Measurements from ENCODE around the gene ASGR2. TPM values are rescaled to one million over a fixed set of nuclear protein-coding genes. Genes with fewer than 3 reads are reported as not detected.

ASGR2 gene
- total and polyA plus RNA-seq, 2 of the 13 experiments (the other 11 are each of a cell fraction or from before 2014, with no cell fraction given) = 320 to 754 TPM

- no peak for TF ChIP-seq ATRX (CRISPR knock-in tag; IDR thresholded peaks at IDR 0.05; ENCODE audit: borderline replicate concordance)
- TF ChIP-seq ZNF572 (CRISPR knock-in tag; IDR thresholded peaks at IDR 0.05) = 0 out of 2 replicates have a peak, but pooled peaks have one; percentile 75
- TF ChIP-seq LRRFIP1 (CRISPR knock-in tag; conservative IDR thresholded peaks at IDR 0.05) = no peak
- TF ChIP-seq HMGA1 (CRISPR knock-in tag; conservative IDR thresholded peaks at IDR 0.05) = no peak
- TF ChIP-seq ETV6 (CRISPR knock-in tag; conservative IDR thresholded peaks at IDR 0.05) = 0 out of 2 replicates have a peak, but pooled peaks have one; percentile 29
- no peak for TF ChIP-seq NFAT5 (CRISPR knock-in tag; IDR thresholded peaks at IDR 0.05)
- TF ChIP-seq NCOA5 (CRISPR knock-in tag; IDR thresholded peaks at IDR 0.05) = no peak
- no peak for TF ChIP-seq PPARG (CRISPR knock-in tag; conservative IDR thresholded peaks at IDR 0.05)
- TF ChIP-seq PRMT3 (CRISPR knock-in tag; IDR thresholded peaks at IDR 0.05; ENCODE audit: borderline replicate concordance, low read depth) = no peak
- peak; percentile 77; the same call in 1 of the 2 replicates for TF ChIP-seq SIN3A (IDR thresholded peaks at IDR 0.05; ENCODE audit: borderline replicate concordance, low read depth, low read length)
- no peak for TF ChIP-seq ZNF883 (CRISPR knock-in tag; IDR thresholded peaks at IDR 0.05; ENCODE audit: not compliant biosample characterization)
- TF ChIP-seq ZNF333 (CRISPR knock-in tag; IDR thresholded peaks at IDR 0.05; ENCODE audit: borderline replicate concordance) = peak; percentile 24; the same call in 1 of the 2 replicates
- no peak for TF ChIP-seq CSRNP2 (CRISPR knock-in tag; conservative IDR thresholded peaks at IDR 0.05; ENCODE audit: low read depth)
- TF ChIP-seq CTCF (CRISPR knock-in tag; IDR thresholded peaks at IDR 0.05) = peak; percentile 29
- TF ChIP-seq KMT2B (CRISPR knock-in tag; IDR thresholded peaks at IDR 0.05) = peak; percentile 46
- no peak for TF ChIP-seq PHB2 (IDR thresholded peaks at IDR 0.05; ENCODE audit: partially characterized antibody)
- peak; percentile 94 for TF ChIP-seq ZBTB7A (CRISPR knock-in tag; IDR thresholded peaks at IDR 0.05)
Observed at GRCh38 chr17:7114241-7114874, at the start of gene ASGR2 (continued).
